ENCODE measurements around the gene EVPL.

The EVPL gene

GRCh38 chr17:76003915-76004314 lies 23.2 kb downstream of the EVPL start:
- Mint-ChIP-seq H3K27me3 (no peaks in the 10 kb centered on the region), H3K27ac (no peak overlapping the region), H3K9me3 (ENCODE audit: low read depth) (no peaks in the 10 kb centered on the region), H3K36me3 (no peaks in the 10 kb centered on the region), H3K4me3 (no peak overlapping the region), H3K4me1 (ENCODE audit: low read depth) (no peaks in the 10 kb centered on the region)

- Mint-ChIP-seq H3K36me3 (no peaks in the 10 kb centered on the region), H3K27me3 (no peaks in the 10 kb centered on the region), H3K27ac (no peak overlapping the region), H3K4me3 (no peak overlapping the region), H3K4me1 (ENCODE audit: low read depth) (peaks cover 6% of the 10 kb centered on the region), H3K9me3 (ENCODE audit: low read depth) (no peaks in the 10 kb centered on the region)
Observed at GRCh38 chr17:76002100-76002499, 25.0 kb downstream of the EVPL start.

GRCh38 chr17:76000755-76001521 lies 26.2 kb downstream of the EVPL start, which contains the start of gene CDK3:
TSS of gene CDK3 (plus strand) at chr17:76000855. CDS start at chr17:76001426, 571 bp downstream.
- H3K4me1 Mint-ChIP-seq (ENCODE audit: low read depth) = peaks cover 13% of the 10 kb centered on the region
- H3K27ac Mint-ChIP-seq = no peak within 1 kb of the TSS
- no peaks in the 10 kb centered on the region for H3K36me3 Mint-ChIP-seq
- H3K9me3 Mint-ChIP-seq (ENCODE audit: low read depth) = no peaks in the 10 kb centered on the region
- no peaks in the 10 kb centered on the region for H3K27me3 Mint-ChIP-seq
- no peak within 1 kb of the TSS for H3K4me3 Mint-ChIP-seq

- H3K27ac Mint-ChIP-seq = no peak overlapping the region
- no peak overlapping the region for H3K4me3 Mint-ChIP-seq
- no peaks in the 10 kb centered on the region for H3K9me3 Mint-ChIP-seq (ENCODE audit: low read depth)
Observed at GRCh38 chr17:76000016-76000754, 26.9 kb downstream of the EVPL start.

GRCh38 chr17:75998327-75998795 lies 28.7 kb downstream of the EVPL start:
- Mint-ChIP-seq H3K4me1 (ENCODE audit: low read depth) (peaks cover 13% of the 10 kb centered on the region), H3K36me3 (no peaks in the 10 kb centered on the region), H3K27me3 (no peaks in the 10 kb centered on the region), H3K4me3 (no peak overlapping the region), H3K9me3 (ENCODE audit: low read depth) (no peaks in the 10 kb centered on the region), H3K27ac (no peak overlapping the region)

More at GRCh38 chr17:76000016-76000754, 26.9 kb downstream of the EVPL start:
- Mint-ChIP-seq H3K27me3 (no peaks in the 10 kb centered on the region), H3K36me3 (no peaks in the 10 kb centered on the region), H3K4me1 (ENCODE audit: low read depth) (peaks cover 13% of the 10 kb centered on the region)

GRCh38 chr17:75996665-75997590 lies 30.2 kb downstream of the EVPL start:
- peak overlapping the region; percentile 81 for H3K27ac Mint-ChIP-seq
- H3K9me3 Mint-ChIP-seq (ENCODE audit: low read depth) = no peaks in the 10 kb centered on the region
- H3K4me3 Mint-ChIP-seq = peak overlapping the region; percentile 54
- no peaks in the 10 kb centered on the region for H3K36me3 Mint-ChIP-seq
- H3K27me3 Mint-ChIP-seq = no peaks in the 10 kb centered on the region
- H3K4me1 Mint-ChIP-seq (ENCODE audit: low read depth) = peaks cover 13% of the 10 kb centered on the region

- peaks cover 13% of the 10 kb centered on the region for H3K4me1 Mint-ChIP-seq (ENCODE audit: low read depth)
- peaks cover 4% of the 10 kb centered on the region for H3K36me3 Mint-ChIP-seq
- H3K9me3 Mint-ChIP-seq (ENCODE audit: low read depth) = no peaks in the 10 kb centered on the region
- H3K4me3 Mint-ChIP-seq = no peak overlapping the region
- H3K27ac Mint-ChIP-seq = no peak overlapping the region
- no peaks in the 10 kb centered on the region for H3K27me3 Mint-ChIP-seq
Observed at GRCh38 chr17:75995385-75995925, 31.7 kb downstream of the EVPL start.

- Mint-ChIP-seq H3K27me3 (no peaks in the 10 kb centered on the region), H3K9me3 (ENCODE audit: low read depth) (no peaks in the 10 kb centered on the region), H3K36me3 (peaks cover 4% of the 10 kb centered on the region), H3K4me1 (ENCODE audit: low read depth) (peaks cover 13% of the 10 kb centered on the region), H3K4me3 (no peak overlapping the region), H3K27ac (no peak overlapping the region)
Observed at GRCh38 chr17:75994802-75995370, 32.2 kb downstream of the EVPL start.

- Mint-ChIP-seq H3K9me3 (ENCODE audit: low read depth) (no peaks in the 10 kb centered on the region), H3K4me3 (no peak overlapping the region), H3K27ac (no peak overlapping the region), H3K27me3 (no peaks in the 10 kb centered on the region), H3K36me3 (peaks cover 4% of the 10 kb centered on the region), H3K4me1 (ENCODE audit: low read depth) (peaks cover under 1% of the 10 kb centered on the region)
Observed at GRCh38 chr17:75991396-75991795, 35.7 kb downstream of the EVPL start.

- Mint-ChIP-seq H3K4me1 (ENCODE audit: low read depth) (peaks cover 3% of the 10 kb centered on the region), H3K9me3 (ENCODE audit: low read depth) (no peaks in the 10 kb centered on the region), H3K4me3 (no peak overlapping the region), H3K27ac (no peak overlapping the region), H3K27me3 (no peaks in the 10 kb centered on the region), H3K36me3 (peaks cover 8% of the 10 kb centered on the region)
Observed at GRCh38 chr17:75987041-75987440, 40.1 kb downstream of the EVPL start.

GRCh38 chr17:75985986-75986385 lies 41.1 kb downstream of the EVPL start:
- no peak overlapping the region for H3K4me3 Mint-ChIP-seq
- no peaks in the 10 kb centered on the region for H3K9me3 Mint-ChIP-seq (ENCODE audit: low read depth)
- peaks cover 4% of the 10 kb centered on the region for H3K36me3 Mint-ChIP-seq
- H3K4me1 Mint-ChIP-seq (ENCODE audit: low read depth) = peaks cover 5% of the 10 kb centered on the region
- no peak overlapping the region for H3K27ac Mint-ChIP-seq
- H3K27me3 Mint-ChIP-seq = no peaks in the 10 kb centered on the region

- no peak overlapping the region for H3K27ac Mint-ChIP-seq
Observed at GRCh38 chr17:75983501-75984181, 43.5 kb downstream of the EVPL start.

GRCh38 chr17:75981019-75981615 lies 46.0 kb downstream of the EVPL start:
- Mint-ChIP-seq H3K4me3 (peak overlapping the region; percentile 99), H3K27me3 (no peaks in the 10 kb centered on the region), H3K27ac (peak overlapping the region; percentile 100), H3K4me1 (ENCODE audit: low read depth) (peaks cover 31% of the 10 kb centered on the region), H3K36me3 (peaks cover 4% of the 10 kb centered on the region), H3K9me3 (ENCODE audit: low read depth) (no peaks in the 10 kb centered on the region)

More at GRCh38 chr17:75983501-75984181, 43.5 kb downstream of the EVPL start:
- Mint-ChIP-seq H3K36me3 (peaks cover 4% of the 10 kb centered on the region), H3K4me1 (ENCODE audit: low read depth) (peaks cover 15% of the 10 kb centered on the region), H3K4me3 (no peak overlapping the region), H3K9me3 (ENCODE audit: low read depth) (no peaks in the 10 kb centered on the region), H3K27me3 (no peaks in the 10 kb centered on the region)
